Bone marrow (tissue), 2 donors: Measurements from ENCODE around the gene ZNF684.

ENCODE experiments used
- DNase-seq, 2 donors: peaks; one replicate each; lab custom pipeline; 2025; lab: John Stamatoyannopoulos, UW

The ZNF684 gene

DNA sequence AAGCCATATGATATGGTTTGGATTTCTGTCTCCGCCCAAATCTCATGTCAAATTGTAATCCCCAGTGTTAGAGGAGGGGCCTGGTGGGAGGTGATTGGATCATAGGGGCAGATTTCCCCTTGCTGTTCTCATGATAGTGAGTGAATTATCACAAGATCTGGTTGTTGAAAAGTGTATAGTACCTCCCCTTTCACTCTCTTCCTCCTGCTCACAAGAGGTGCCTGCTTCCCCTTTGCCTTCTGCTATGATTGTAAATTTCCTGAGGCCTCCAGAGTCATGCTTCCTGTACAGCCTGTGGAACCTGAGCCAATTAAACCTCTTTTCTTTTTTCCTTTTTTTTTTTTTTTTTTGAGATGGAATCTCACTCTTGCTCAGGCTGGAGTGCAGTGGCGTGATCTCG is 43.4 kb downstream of the ZNF684 start:
- DNase-seq: peak in 1 of 2 donors; percentile 41

DNA sequence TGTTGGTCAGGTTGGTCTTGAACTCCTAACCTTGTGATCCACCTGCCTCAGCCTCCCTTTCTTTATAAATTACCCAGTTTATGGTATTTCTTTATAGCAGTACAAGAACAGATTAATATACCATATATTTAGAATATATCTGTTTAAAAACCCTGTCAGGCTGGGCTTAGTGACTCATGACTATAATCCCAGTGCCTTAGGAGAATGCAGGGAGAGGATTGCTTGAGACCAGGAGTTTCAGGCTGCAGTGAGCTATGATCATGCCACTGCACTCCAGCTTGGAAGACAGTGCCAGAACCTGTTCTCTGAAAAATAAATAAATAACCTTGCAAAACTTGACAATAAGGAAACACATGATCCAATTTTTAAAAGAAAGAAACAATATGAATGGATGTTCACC is 43.9 kb downstream of the ZNF684 start:
- DNase-seq: no peak

DNA sequence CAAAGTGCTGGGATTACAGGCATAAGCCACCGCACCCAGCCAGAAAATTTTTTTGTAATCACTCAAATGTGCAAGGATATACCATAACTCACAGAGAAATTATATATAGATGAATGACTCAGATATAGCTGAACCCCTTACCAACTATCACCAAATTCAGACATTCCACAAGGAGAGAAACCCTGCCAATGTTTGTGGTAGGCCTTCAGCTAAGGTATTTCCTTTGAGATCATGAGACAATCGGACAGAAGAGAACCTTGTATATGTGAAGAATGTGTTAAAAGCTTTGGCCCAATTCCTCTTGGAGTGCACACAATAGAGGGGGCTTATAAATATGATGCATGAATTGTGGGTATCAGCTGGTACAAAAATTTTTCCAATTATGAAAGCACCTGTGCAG is 50.7 kb downstream of the ZNF684 start:
- DNase-seq: no peak

DNA sequence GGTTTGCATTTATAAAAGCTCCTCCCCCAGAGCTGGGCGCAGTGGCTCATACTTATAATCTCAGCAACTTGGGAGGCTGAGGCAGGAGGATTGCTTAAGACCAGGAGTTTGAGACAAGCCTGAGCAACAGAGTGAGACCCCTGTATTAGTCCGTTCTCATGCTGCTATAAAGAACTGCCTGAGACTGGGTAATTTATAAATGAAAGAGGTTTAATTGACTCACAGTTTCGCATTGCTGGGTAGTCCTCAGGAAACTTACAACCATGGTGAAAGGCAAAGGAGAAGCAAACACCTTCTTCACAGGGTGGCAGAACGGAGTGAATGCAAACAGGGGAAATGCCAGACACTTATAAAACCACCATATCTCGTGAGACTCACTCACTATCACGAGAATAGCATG is 52.5 kb downstream of the ZNF684 start:
- DNase-seq: no peak

DNA sequence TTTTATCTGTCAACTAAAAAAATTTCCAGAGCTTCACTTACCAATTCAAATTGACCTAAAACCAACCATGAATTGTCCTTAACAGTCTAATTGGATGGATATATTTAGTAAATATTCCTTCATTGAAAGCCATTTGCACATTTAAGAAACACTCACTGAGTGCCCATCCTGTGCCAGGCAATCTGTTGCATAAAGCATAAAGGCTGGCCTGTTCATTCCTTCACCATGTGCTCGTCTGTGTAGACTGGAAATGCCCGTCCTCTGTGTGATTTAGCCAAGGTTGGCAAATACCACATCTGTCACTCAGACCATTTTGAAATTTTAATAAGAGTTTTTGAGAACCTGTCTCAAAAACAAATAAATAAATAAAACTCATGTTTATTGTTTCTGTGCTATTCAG is 57.1 kb downstream of the ZNF684 start:
- DNase-seq: no peak

DNA sequence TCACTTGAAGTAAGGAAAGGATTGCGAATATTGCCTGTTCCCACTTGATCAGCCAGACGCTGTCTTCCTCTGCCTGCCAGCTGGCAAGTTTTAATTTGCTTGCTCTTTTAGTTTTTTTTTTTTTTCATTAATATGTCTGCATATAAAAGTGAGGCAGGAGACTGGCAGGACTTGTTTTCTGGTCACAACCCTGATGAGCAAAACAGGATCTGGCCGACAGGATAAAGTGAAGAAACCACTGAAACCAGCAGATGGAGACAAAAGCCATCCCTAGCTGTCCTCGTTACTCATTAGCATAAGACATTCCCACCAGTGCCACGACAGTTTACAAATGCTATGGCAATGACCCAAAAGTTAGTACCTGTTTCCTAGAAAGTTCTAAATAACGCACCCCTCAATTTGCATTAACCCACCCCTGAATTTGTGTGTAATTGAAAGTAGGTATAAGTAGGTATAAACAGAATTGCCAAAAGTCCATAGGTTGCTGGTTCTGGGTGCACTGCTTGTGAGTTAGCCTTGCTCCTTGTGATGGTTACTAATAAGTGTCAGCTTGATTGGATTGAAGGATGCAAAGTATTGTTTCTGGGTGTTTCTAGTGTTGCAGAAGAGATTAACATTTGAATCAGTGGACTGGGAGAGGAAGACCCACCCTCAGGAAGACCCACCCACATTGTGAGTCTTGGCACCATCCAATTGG is 60.8 kb downstream of the ZNF684 start:
- no peak for DNase-seq

DNA sequence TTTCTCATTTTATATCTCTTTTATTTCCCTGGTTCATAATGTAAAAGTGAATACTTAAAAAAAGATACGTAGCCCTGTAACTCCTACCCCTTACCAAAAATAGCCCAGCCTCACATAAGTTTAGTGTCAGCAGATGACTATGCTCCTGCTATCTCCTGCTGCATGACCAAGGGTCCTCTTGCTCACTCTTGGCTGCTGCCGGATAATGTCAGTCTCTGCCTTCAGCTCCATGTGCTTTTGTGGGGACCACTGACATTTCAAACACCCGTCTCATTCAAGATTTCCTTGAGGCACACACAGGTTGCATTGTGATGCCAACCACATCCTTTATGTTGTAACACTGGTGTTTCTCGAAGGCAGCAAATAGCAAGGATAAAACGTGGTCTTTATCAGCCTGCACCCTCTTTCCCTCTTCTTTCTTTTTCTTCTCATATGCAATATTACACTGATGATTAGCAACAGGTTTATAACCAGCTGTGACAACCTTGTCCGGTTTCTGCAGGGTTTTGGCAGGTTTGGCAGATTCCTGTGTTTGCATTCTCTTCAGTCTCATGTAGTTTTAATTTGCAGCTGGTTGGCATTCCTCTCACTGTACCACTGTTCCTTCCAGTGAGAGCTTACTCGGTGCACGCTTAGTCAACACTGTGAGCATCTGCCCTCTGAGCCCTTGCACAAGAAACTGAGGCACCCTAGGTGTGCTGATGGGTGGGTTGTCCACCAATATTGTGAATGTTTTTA is 62.2 kb downstream of the ZNF684 start:
- no peak for DNase-seq

DNA sequence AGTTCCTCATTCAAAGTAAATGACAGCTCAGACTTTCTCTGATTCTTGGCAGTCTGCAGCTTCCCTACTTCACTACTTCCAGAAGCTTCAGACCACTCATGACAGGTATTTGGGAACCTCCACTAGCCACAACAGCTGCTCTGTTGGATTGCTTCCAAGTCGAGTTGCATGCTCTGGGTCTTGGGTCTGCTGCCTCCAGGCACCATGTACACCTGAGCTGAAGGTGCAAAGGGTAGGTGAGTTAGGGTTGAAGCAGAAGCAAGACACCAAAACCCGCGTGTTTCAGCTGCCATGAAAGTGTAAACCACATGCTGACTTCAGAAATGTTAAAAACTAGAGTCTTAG is 62.7 kb downstream of the ZNF684 start:
- DNase-seq: no peak

DNA sequence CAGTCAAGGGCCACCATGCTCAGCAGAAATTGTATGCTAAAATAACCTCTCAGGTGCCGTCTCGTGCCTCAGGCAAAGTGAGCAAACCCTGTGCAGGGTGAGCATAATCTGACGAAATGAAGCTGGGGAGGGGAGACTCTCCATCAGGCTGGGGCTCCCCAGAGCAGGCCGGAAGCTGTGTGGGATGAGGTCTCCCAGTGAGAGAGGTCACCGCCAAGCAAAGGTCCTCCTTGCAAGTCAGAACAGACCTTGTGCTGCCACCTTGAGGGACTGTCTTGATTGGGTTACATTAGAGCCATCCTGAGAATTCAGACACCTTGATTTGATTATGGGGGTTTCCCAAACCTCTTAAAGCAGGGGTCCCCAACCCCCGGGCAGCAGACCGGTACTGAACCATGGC is 64.2 kb downstream of the ZNF684 start:
- DNase-seq: no peak
